GM19193 (cell line): ENCODE measurements around the gene SULT2B1.

Experiments
- POLR2A ChIP-seq: IDR thresholded peaks from 4 replicates; pipeline ENCODE4 v1.6.1; 2011; ENCODE audit not compliant: insufficient read depth, insufficient read length; ENCODE audit errors: extremely low read depth

The SULT2B1 gene

DNA sequence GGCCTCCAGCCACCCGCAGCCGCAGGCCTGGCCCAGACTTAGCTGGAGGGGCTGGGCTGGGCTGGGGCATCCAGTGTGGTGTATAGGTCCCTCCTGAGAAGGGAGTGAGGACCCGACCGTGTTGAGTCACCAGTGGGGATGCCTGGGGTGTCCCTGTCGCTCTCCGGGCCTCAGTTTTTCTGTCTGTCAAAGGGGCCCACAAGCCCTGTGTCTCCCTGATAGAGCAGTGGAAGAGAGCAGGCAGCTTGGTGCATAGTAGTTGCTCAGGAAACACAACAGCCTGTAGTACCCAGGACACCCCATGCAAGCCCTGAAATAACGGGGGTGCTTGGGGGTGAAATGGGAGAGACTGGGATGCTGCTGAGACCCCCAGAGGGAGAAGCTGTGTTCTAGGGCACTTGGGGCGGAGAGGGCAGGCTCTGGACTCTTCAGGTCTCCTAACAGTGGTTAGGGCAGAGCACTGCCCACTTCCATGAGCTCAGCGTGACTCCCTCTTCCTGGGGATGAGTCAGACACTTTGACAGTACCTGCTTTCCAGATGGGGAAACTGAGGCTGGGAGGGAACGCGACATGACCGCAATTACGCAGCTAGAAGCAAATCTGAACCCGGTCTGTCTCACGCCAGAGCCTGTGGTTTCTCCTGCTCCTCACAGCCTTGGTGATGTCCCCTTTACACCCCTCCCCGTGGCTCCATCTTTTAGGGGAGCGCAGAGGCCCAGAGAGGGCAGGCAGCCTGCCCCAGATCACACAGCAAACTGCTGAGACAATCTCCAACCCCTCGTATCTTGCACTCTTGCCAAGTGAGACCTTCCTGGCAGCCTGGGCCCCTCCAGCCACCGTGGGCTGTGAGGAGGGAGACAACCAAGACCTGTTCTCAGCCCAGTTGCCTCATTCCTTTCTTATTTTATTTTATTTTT is 692 bp downstream of the SULT2B1 start:
- no peak for TF ChIP-seq POLR2A

GRCh38 chr19:48553676-48554384 is 1.9 kb downstream of the SULT2B1 start:
- no peak for TF ChIP-seq POLR2A

GRCh38 chr19:48554385-48555091 is 2.6 kb downstream of the SULT2B1 start:
- TF ChIP-seq POLR2A = no peak

DNA sequence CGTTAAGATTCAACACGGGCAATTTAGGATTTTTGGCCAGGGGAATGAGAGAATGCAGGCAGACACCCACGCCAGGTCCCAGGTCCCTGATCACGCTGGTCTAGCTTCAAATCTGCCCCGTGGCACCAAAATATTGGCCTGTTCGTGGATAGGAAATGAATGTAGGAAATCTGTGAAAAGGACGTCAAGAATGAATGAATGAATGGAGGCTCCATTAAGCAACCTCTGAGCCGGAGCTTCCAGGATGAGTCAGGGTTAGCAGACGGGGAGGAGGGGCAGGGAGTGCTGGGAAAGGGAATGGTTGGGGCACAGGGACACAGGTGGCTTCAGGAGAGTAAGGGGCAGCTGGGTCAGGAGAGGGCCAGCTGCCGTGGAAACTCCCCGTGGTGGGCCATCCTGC is 4.2 kb downstream of the SULT2B1 start:
- TF ChIP-seq POLR2A = no peak

DNA sequence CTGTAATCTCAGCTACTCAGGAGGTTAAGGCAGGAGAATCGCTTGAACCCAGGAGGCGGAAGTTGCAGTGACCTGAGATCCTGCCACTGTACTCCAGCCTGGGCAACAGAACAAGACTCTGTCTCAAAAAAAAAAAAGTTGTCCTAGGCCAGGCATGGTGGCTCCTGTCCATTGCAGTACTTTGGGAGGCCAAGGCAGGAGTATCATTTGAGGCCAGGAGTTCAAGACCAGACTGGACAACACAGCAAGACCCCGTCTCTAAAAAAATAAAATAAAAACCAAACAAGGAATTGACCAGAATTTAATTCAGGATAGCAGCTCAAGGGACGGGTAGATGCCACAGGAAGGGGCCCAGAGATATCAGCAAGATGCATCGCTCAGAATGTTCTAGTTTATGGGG is 4.9 kb downstream of the SULT2B1 start:
- TF ChIP-seq POLR2A = no peak

- TF ChIP-seq POLR2A = no peak
Measured at GRCh38 chr19:48558018-48558684, 6.2 kb downstream of the SULT2B1 start.

DNA sequence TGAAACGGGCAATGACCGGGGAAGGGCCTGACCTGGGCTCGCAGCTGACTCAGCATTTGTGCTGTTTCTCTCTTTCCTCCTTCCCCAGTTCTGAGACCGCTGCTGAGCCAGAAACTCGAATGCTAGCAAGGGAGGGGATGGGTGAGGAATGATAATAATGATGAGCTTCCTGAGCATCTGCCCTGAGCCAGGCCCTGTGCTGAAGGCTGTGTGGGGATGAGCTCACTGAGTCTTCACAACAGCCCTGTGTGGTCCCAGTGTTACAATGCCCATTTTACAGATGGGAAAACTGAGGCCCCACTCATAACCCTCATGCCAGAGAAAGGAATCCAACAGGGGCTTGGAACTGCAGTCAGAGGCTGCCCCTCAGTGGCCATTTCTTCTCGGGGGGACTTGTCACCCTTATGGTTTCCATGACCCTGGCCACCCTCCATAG is 8.1 kb downstream of the SULT2B1 start:
- no peak for TF ChIP-seq POLR2A

DNA sequence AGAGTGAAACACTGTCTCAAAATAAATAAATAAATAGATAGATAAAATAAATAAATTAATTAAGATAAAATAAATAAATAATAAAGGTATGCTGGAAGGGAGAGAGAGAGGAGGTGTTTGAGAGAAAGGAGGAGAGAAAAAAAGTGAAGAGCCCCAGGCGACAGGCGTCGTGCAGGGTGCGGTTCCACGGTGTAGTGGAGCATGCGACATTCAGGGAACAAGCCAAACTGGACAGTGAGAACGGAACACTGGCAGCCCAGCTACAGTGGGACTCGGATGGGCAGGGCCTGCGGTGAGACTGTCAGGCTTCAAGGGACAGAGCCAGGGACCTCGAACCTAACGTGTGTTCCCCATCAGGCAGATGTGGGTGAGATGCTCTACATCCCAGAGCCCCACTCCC is 9.4 kb downstream of the SULT2B1 start:
- no peak for TF ChIP-seq POLR2A

DNA sequence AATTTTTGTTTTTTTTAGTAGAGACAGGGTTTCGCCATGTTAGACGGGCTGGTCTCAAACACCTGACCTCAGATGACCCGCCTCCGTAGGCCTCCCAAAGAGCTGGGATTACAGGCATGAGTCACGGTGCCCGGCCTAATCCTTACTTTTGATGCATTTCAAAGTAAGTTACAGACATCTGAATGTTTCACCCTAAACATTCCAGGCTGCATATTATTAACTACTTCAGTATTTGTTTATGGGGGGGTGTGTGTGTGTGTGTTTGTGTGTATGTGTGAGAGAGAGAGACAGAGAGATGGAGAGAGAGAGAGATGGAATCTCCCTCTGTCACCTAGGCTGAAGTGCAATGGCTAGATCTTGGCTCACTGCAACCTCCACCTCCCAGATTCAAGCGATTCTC is 13.1 kb downstream of the SULT2B1 start:
- TF ChIP-seq POLR2A = no peak

GRCh38 chr19:48568345-48568886 is 16.4 kb downstream of the SULT2B1 start:
- TF ChIP-seq POLR2A = no peak

DNA sequence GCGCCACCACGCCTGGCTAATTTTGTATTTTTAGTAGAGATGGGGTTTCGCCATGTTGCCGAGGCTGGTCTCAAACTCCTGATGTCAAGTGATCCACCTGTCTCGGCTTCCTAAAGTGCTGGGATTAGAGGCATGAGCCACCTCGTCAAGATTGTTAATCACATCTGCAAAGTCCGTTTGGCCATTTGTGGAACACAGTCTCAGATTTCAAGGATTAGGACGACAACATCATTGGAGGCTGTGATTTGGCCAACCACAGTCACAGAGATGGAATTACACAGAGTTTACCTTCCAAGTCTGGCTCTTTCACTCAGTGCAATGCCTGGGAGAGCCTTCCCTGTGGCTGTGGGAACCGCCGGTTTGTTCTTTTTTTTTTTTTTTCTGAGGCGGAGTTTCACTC is 17.8 kb downstream of the SULT2B1 start:
- TF ChIP-seq POLR2A = no peak

DNA sequence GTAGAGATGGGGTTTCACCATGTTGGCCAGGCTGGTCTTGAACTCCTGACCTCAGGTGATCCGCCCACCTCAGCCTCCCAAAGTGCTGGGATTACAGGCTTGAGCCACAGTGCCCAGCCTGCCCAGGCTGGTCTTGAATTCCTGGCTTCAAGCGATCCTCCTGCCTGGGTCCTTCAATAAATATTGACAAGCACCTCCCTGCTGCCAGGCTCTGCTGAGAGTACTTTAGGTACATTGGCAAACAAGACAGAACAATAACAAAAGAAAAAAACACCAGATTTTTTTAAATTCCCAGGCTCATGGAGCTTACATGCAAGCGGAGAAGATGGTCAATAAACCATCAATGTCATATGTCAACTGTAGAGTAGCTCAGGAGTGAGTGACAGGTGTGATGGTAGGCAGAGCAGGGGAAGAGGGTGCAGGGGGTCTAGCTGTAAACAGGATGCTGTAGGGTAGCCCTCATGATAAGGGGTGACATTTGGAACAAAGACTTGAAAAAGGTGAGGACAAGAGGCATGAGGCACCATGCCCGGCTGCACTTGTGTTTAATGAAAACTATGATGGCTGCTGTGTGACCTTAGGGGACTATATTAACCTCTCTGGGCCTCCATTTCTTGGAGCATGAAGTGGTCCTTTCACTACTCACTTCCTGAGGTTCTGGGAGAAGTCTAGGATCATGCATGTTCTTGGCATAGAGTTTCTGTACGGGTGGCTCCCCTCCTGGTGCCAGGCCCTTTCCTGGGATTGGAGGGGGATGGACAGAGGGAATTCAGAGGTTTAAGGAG is 19.6 kb downstream of the SULT2B1 start:
- no peak for TF ChIP-seq POLR2A

- no peak for TF ChIP-seq POLR2A
Measured at GRCh38 chr19:48573163-48573505, 21.2 kb downstream of the SULT2B1 start.

GRCh38 chr19:48575931-48576622 is 24.1 kb downstream of the SULT2B1 start:
- no peak for TF ChIP-seq POLR2A

GRCh38 chr19:48578891-48579290 is 26.9 kb downstream of the SULT2B1 start:
- TF ChIP-seq POLR2A = no peak
